OCI-LY7 (cell line): Measurements from ENCODE around the gene CST6. TPM values are rescaled to one million over a fixed set of nuclear protein-coding genes. Genes with fewer than 3 reads are reported as not detected.

Experiments used
- BruUV-seq: library from RNA; stranded (reverse); fragments of 400-500 nt; replicated peaks from 2 replicates; lab custom pipeline; 2021; lab: Mats Ljungman, UMichigan
- CTCF ChIA-PET: fragments of 300-600 bp; sonication (Branson Sonifier 250); formaldehyde crosslinking; loops from one replicate; lab custom pipeline; 2022; ENCODE audit warnings: antibody characterized with exemption; ENCODE audit not compliant: unreplicated experiment; lab: Charles Lee
- POLR2A ChIA-PET: fragments of 300-600 bp; sonication (Branson Sonifier 250); formaldehyde crosslinking; loops from one replicate; lab custom pipeline; 2022; ENCODE audit warnings: antibody characterized with exemption; lab: Charles Lee
- DNase-seq: peaks from one replicate; pipeline ENCODE4 v3.0.0-alpha.2; 2015; ENCODE audit warnings: low spot score
- H2AFZ ChIP-seq: fragments of 200-600 bp; sonication (generic), shearing (Covaris generic); 2 replicates; pipeline ENCODE4 v1.6.1; 2014; ENCODE audit warnings: mild to moderate bottlenecking, antibody characterized with exemption, low read length, moderate library complexity
- H3K27ac ChIP-seq: fragments of 200-600 bp; sonication (generic); 2 replicates; pipeline ENCODE4 v1.5.1; 2014; ENCODE audit warnings: mixed run types, low read depth, mild to moderate bottlenecking, moderate library complexity, low read length, inconsistent platforms; ENCODE audit not compliant: poor library complexity, severe bottlenecking
- H3K36me3 ChIP-seq: fragments of 200-600 bp; sonication (generic); 2 replicates; pipeline ENCODE4 v1.6.1; 2014; ENCODE audit warnings: mild to moderate bottlenecking, antibody characterized with exemption, low read length, moderate library complexity, mixed read lengths; ENCODE audit not compliant: insufficient read depth
- H3K4me1 ChIP-seq: fragments of 200-600 bp; sonication (generic); 2 replicates; pipeline ENCODE4 v1.5.1; 2014; ENCODE audit warnings: mild to moderate bottlenecking, low read length; ENCODE audit not compliant: insufficient read depth, poor library complexity, severe bottlenecking
- H3K4me2 ChIP-seq: fragments of 200-600 bp; sonication (generic); 2 replicates; pipeline ENCODE4 v1.6.1; 2014; ENCODE audit warnings: mild to moderate bottlenecking, low read length
- H3K4me3 ChIP-seq: fragments of 200-600 bp; sonication (generic); 2 replicates; pipeline ENCODE4 v1.5.1; 2014; ENCODE audit warnings: mild to moderate bottlenecking, low read depth, low read length; ENCODE audit not compliant: poor library complexity, severe bottlenecking
- H3K79me2 ChIP-seq: fragments of 200-600 bp; sonication (generic); 2 replicates; pipeline ENCODE4 v1.6.1; 2016; ENCODE audit warnings: low read depth, mild to moderate bottlenecking, low read length, moderate library complexity, mixed read lengths; ENCODE audit not compliant: insufficient read depth
- H3K9me2 ChIP-seq: fragments of 200-600 bp; sonication (generic); 2 replicates; pipeline ENCODE4 v1.6.1; 2016; ENCODE audit warnings: mild to moderate bottlenecking, low read length, mixed read lengths; ENCODE audit not compliant: insufficient read depth
- H3K9me3 ChIP-seq: fragments of 200-600 bp; sonication (generic); 2 replicates; pipeline ENCODE4 v1.6.1; 2014; ENCODE audit warnings: mild to moderate bottlenecking, mixed run types, low read length, mixed read lengths
- H4K20me1 ChIP-seq: fragments of 200-600 bp; sonication (generic); 2 replicates; pipeline ENCODE4 v1.6.1; 2014; ENCODE audit warnings: mild to moderate bottlenecking, antibody characterized with exemption, low read length, moderate library complexity, mixed read lengths; ENCODE audit not compliant: insufficient read depth
- EZH2phosphoT487 ChIP-seq: fragments of 200-600 bp; sonication (generic); IDR thresholded peaks from 2 replicates; pipeline ENCODE4 v1.6.1; 2018; ENCODE audit warnings: low read depth, borderline replicate concordance, mild to moderate bottlenecking, mixed run types, antibody characterized with exemption, low read length, moderate library complexity, mixed read lengths
- intact Hi-C: fragments of 100-400 bp; cut with micrococcal nuclease; formaldehyde crosslinking; loops from one replicate; pipeline ENCODE4 v1.10.0; 2022; ENCODE audit not compliant: unreplicated experiment
- total RNA-seq, 2 experiments: library from RNA; depleted of rRNA in 1 of 2; stranded (reverse); fragments of >200 nt in 1 of 2; shearing (Covaris generic) in 1 of 2; gene quantifications; 2 replicates each; pipeline ENCODE4 v1.2.3, GENCODE V29; 2014 to 2022
- TF ChIP-seq, protein P1 (sequence below): fragments of 200-600 bp; sonication (generic); conservative IDR thresholded peaks from 2 replicates; pipeline ENCODE4 v1.5.1; 2014; ENCODE audit warnings: mild to moderate bottlenecking, antibody characterized with exemption, low read length, moderate library complexity, mixed read lengths

The CST6 gene
- total RNA-seq, 2 experiments from 2014 or later = not detected

GRCh38 chr11:65983589-65983987, 28.2 kb upstream of the CST6 start:
- H4K20me1 ChIP-seq = no peaks in the 10 kb centered on the region
- peaks cover 16% of the 10 kb centered on the region; the same call in 1 of the 2 replicates for H3K36me3 ChIP-seq
- no peaks in the 10 kb centered on the region for H3K4me1 ChIP-seq
- ChIA-PET POLR2A (no interaction called here), CTCF (no interaction called here)
- H3K27ac ChIP-seq = no peak overlapping the region
- no peak overlapping the region for H2AFZ ChIP-seq
- H3K79me2 ChIP-seq = no peaks in the 10 kb centered on the region
- TF ChIP-seq, protein P1, sequence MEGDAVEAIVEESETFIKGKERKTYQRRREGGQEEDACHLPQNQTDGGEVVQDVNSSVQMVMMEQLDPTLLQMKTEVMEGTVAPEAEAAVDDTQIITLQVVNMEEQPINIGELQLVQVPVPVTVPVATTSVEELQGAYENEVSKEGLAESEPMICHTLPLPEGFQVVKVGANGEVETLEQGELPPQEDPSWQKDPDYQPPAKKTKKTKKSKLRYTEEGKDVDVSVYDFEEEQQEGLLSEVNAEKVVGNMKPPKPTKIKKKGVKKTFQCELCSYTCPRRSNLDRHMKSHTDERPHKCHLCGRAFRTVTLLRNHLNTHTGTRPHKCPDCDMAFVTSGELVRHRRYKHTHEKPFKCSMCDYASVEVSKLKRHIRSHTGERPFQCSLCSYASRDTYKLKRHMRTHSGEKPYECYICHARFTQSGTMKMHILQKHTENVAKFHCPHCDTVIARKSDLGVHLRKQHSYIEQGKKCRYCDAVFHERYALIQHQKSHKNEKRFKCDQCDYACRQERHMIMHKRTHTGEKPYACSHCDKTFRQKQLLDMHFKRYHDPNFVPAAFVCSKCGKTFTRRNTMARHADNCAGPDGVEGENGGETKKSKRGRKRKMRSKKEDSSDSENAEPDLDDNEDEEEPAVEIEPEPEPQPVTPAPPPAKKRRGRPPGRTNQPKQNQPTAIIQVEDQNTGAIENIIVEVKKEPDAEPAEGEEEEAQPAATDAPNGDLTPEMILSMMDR = no peak
- no peak for TF ChIP-seq EZH2phosphoT487
- no peak overlapping the region for H3K4me2 ChIP-seq
- no peak overlapping the region for H3K4me3 ChIP-seq
- H3K9me3 ChIP-seq = no peaks in the 10 kb centered on the region
- intact Hi-C loops = no loop called here
- no peak for DNase-seq
- BruUV-seq = no TSS peak
- H3K9me2 ChIP-seq = no peaks in the 10 kb centered on the region

DNA sequence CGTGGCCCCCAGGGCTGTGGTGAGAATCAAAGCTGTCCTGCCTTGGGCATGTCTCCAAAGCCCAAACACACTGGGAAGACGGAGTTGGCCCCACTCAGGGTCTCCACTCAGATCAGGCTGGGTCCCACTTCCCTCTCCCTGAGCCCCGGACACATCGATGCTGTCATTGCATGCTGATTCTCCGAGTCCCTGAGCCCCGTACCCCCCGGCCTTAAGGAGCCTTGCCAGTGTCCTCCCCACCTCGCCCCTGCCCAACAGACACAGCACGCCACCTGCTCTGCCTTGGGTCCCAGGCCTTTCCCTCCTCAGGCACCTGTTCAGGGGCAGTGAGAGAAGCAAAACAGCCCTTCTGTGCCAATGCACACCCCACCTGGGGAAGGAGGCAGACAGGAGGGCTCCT, 24.5 kb upstream of the CST6 start:
- CTCF ChIA-PET = no interaction called here
- no peak overlapping the region for H3K27ac ChIP-seq
- POLR2A ChIA-PET = no interaction called here
- intact Hi-C loops = loop anchor here (5.0 kb wide), 1 partner anchor 170 kb away; no protein-coding TSS in a partner anchor
- TF ChIP-seq, protein P1 = no peak
- no peak for TF ChIP-seq EZH2phosphoT487
- H3K4me1 ChIP-seq = no peaks in the 10 kb centered on the region
- no peak overlapping the region for H3K4me3 ChIP-seq
- no peak overlapping the region for H2AFZ ChIP-seq
- DNase-seq = no peak
- no peaks in the 10 kb centered on the region for H4K20me1 ChIP-seq
- H3K79me2 ChIP-seq = no peaks in the 10 kb centered on the region
- BruUV-seq = no TSS peak
- H3K9me2 ChIP-seq = no peaks in the 10 kb centered on the region
- H3K36me3 ChIP-seq = peaks cover 34% of the 10 kb centered on the region
- no peak overlapping the region for H3K4me2 ChIP-seq
- no peaks in the 10 kb centered on the region for H3K9me3 ChIP-seq

- no peak for TF ChIP-seq EZH2phosphoT487
- TF ChIP-seq, protein P1 = peak; percentile 100
- Histone ChIP-seq H4K20me1 (no peaks in the 10 kb centered on the region), H3K4me1 (no peaks in the 10 kb centered on the region), H3K9me3 (no peaks in the 10 kb centered on the region), H3K36me3 (peaks cover 42% of the 10 kb centered on the region), H3K4me3 (no peak overlapping the region), H3K4me2 (no peak overlapping the region), H2AFZ (no peak overlapping the region), H3K9me2 (no peaks in the 10 kb centered on the region), H3K79me2 (no peaks in the 10 kb centered on the region), H3K27ac (no peak overlapping the region)
- peak; percentile 94 for DNase-seq
- intact Hi-C loops = loop anchor here (1.0 to 5.0 kb wide), 5 partner anchors 105 to 278 kb away; partner anchors contain the start of genes AP5B1 and MUS81
- BruUV-seq = no TSS peak
- POLR2A ChIA-PET = no interaction called here
- CTCF ChIA-PET = no interaction called here
These were observed 22.8 kb upstream of the CST6 start for GRCh38 chr11:65988791-65989592.
